GM12874 (cell line): ENCODE measurements around the gene FPR2.

Source experiments
- TF ChIP-seq, protein P1 (sequence below): IDR thresholded peaks from 2 replicates; pipeline ENCODE4 v1.5.1; 2011; ENCODE audit warnings: low read depth, mild to moderate bottlenecking, control low read depth, low read length, moderate library complexity; ENCODE audit not compliant: insufficient read depth

The FPR2 gene

GRCh38 chr19:51733742-51734522, 27.0 kb upstream of the FPR2 start:
- TF ChIP-seq, protein P1, sequence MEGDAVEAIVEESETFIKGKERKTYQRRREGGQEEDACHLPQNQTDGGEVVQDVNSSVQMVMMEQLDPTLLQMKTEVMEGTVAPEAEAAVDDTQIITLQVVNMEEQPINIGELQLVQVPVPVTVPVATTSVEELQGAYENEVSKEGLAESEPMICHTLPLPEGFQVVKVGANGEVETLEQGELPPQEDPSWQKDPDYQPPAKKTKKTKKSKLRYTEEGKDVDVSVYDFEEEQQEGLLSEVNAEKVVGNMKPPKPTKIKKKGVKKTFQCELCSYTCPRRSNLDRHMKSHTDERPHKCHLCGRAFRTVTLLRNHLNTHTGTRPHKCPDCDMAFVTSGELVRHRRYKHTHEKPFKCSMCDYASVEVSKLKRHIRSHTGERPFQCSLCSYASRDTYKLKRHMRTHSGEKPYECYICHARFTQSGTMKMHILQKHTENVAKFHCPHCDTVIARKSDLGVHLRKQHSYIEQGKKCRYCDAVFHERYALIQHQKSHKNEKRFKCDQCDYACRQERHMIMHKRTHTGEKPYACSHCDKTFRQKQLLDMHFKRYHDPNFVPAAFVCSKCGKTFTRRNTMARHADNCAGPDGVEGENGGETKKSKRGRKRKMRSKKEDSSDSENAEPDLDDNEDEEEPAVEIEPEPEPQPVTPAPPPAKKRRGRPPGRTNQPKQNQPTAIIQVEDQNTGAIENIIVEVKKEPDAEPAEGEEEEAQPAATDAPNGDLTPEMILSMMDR, result no peak

DNA sequence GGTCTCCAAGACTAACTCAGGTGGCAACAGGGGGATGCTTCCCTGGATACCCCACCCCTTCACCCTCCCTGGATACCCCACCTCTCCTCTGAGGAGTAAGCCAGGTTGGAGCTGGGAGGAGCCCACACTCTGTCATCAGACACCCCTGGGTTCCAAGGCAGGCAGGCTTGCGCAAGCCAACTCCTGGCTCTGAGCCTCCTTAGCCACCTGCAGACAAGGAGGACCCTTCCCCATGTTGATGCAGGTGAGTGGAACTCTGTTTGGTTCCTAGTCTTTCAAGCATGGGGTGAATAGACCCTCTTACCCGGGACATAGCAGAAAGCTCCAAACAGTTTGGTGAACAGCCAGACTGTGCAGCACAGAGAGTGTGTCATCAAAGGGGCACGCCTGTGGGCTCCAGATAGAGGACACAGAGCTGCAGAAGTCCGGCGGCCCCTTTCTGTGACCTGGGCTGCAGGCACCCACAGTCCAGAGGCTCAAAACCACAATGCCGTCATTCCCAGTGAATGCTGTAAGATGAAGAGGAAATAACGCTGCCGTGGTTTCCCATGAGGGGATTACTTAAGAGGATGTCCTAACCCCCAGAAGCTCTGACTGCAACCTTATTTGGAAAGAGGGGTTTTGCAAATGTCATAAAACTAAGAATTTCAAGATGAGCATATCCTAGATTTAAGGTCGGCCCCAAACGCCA, 25.1 kb upstream of the FPR2 start:
- TF ChIP-seq, protein P1, result no peak

DNA sequence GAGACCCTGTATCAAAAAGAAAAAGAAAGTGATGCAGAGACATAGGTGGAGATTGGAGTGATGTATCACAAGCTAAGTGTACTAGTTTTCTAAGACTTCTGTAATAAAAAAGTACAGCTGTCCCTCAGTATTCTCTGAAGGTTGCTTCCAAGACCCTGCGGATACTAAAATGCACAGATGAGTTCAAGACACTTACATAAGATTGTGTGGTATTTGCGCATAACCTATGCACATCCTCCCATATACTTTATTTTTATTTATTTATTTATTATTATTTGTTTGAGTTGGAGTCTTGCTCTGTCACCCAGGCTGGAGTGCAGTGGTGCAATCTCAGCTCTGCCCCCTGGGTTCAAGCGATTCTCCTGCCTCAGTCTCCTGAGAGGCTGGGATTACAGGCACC, 23.6 kb upstream of the FPR2 start:
- TF ChIP-seq, protein P1, result no peak

DNA sequence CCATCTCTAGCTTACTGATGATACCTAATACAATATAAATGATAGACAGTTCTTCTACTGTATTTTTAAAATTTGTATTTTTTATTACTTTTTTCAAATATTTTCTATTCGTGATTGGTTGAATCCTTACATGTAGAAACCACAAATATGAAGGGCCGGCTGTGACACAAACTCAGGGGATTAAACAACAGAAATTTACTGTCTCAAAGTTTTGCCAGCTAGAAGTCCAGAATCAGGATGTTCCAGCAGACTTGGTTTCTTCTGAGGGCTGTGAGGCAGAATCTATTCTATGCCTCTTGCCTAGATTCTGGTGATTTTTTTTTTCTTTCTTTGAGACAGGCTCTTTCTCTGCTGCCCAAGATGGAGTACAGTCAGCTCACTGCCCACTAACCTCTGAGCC, 23.1 kb upstream of the FPR2 start:
- TF ChIP-seq, protein P1, result no peak

- TF ChIP-seq, protein P1, result no peak
These were observed 21.3 kb upstream of the FPR2 start for GRCh38 chr19:51739466-51740213.

DNA sequence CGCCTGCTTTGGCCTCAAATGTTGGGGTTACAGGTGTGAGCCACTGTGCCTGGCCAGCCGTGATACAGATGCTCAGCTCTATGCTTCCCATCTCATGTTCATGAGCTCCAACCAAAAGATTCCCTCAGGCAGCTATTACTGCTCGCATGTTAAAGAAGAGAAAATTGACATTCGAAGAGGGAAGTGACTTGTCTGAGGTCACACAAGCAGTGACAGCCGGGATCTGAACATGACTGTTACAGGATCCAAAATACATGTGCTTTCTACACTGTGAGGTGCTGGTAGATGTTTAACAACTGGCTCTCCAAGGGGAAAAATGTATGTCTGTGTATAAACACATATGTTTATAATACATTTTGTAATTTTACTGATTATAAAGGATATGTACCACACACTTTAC, 20.6 kb upstream of the FPR2 start:
- TF ChIP-seq, protein P1, result no peak

GRCh38 chr19:51742789-51743188, 18.2 kb upstream of the FPR2 start:
- TF ChIP-seq, protein P1, result no peak
